ENCODE results near the gene LHPP.

DNA sequence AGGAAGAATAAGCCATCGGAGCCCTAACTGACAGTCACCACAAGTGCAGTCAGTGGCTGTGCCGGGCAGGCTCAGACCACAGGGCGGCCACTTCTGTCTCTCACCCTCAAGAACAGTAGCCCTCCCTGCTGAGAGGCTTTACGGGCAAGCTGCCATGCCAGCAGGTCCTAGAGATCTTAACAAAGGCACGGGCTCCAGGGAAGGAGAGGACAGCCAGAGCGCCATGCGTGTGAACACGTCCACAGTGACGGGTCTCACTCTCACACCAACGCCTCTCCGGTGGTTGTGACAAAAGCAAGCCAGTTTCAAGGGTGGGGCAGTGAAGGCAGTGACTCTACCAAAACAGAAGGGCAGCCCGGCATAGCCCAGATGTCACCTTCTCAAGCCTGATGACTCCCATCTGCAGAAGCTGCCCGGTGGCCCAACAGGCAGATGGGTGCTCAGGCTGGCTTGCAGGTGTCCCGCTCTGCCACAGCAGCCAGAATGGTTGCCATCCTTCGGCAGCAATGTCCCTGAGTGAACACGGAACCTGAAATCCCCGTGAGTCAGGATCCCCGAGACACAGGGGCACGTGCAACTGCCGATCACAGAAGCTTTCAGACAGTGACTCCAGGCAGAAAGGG is 180.6 kb downstream of the LHPP start:
- no peak for TF ChIP-seq CTCF (tag by site-specific recombination; IDR thresholded peaks at IDR 0.05)
- TF ChIP-seq, protein P1, sequence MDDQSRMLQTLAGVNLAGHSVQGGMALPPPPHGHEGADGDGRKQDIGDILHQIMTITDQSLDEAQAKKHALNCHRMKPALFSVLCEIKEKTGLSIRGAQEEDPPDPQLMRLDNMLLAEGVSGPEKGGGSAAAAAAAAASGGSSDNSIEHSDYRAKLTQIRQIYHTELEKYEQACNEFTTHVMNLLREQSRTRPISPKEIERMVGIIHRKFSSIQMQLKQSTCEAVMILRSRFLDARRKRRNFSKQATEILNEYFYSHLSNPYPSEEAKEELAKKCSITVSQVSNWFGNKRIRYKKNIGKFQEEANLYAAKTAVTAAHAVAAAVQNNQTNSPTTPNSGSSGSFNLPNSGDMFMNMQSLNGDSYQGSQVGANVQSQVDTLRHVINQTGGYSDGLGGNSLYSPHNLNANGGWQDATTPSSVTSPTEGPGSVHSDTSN (CRISPR knock-in tag; IDR thresholded peaks at IDR 0.05): no peak
- TF ChIP-seq GLI4 (tag by site-specific recombination; IDR thresholded peaks at IDR 0.05): no peak
- no peak for TF ChIP-seq ZNF292 (tag by site-specific recombination; IDR thresholded peaks at IDR 0.05; ENCODE audit: borderline replicate concordance, low read depth)
- no peak for TF ChIP-seq TCF7L2 (IDR thresholded peaks at IDR 0.05; ENCODE audit: borderline replicate concordance, low read depth, low read length)
